GDM1 (cell line): ENCODE results near the gene GRM4.

Source experiments
- DNase-seq: peaks from one replicate; lab custom pipeline; 2025; lab: John Stamatoyannopoulos, UW

GRM4 gene

DNA sequence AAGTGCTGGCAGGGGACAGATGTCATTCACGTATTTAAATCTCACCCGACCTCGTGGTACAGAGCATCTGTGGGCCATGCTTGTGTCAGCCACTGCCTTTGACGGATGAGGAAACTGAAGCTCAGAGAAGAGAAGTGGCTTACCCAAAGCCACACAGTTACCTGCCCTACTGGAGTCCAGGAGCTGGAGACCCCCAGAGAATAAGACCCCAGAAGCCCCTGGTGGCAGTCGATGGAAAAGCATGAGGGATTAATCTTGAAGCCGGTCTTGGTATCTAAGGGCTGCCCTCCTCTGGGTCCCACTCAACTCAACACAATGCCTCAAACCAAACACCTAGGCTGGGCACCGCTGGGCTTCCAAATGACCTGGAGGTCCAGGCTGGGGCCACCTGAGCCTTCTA is 83.1 kb downstream of the GRM4 start:
- DNase-seq, result no peak

DNA sequence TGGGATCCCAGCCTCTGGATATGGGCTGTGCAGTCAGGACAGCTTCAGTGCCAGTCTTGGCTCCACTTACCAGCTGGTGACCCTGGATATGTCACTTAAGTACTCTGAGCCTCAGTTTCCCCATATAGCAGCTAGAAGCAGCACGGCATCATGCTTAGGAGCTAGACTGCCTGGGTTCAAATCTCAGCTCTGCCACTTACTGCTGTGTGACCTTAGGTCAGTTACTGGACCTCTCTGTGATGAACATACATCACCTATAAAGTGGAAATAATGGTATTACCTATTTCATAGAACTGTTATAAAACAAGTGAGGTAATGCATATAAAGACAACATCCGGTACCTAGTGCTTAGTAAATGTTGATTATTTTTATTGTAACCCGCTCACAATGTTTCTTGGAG is 83.7 kb downstream of the GRM4 start:
- DNase-seq, result no peak

- no peak for DNase-seq
These were observed 84.5 kb downstream of the GRM4 start for GRCh38 chr6:34061348-34061747.

DNA sequence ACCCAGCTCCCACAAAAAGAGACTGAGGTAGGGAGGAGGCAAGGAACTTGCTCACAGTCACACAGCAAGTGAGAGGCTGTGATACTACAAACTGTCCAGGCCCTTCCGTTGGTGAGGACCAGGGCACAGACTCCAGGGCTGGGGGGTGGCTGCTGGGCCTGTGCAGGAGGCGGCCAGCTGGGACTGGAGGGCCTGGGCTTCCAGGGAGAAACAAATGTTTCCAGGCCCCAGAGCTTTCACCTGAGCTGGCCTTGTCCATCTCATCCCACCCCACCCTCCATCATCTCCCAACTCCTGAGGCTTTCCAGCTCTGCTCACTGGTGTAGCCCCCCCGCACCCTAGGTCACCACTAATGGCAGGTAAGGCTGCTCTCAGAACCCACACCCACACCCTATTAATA is 86.0 kb downstream of the GRM4 start:
- DNase-seq, result no peak

DNA sequence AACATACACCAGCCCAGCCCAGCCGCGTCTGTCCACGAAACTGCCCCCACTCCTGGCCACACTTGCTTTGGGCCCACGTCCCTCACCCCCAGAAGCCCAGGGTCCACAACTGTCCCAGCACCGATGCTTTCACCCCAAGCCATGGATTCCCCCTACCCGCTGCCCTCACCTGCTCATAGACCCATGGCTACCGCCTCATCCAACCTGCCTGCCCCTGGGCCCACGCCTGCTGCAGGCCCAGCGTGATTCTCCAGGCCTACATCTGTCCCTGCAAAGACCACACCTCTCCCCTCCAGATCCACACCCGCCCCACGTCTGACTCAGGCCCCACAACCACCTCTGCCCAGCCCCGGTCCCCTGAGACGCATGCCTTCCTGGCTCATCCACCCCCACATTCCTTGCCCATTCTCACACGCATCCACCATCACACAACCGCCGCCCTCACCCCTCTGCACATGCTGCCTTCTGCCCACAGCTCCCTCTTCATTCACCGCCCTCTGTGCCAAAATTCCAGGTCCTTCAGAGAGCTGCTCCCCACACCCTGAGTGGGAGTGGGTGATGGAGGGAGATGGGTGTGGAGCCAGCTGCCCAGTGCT is 86.7 kb downstream of the GRM4 start:
- DNase-seq, result no peak

GRCh38 chr6:34057790-34058189 is 88.1 kb downstream of the GRM4 start:
- no peak for DNase-seq

DNA sequence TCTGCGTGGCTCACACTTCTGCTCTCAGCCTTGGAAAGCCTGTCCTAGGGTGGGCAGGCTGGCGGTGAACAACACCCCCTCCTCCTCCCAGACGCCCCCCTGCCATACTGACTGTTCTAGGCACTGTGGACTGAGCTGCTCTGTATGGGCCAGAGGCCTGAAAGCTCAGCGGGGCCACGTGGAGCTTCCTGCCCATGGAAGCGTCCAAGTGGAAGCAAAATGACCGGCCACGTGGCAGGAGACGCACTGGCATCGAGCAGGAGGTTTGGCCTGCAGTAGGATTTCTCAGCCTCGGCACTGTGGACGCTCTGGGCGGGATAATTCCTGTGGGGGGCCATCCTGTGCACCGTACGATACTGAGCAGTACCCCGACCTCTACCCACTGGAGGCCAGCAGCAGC is 88.7 kb downstream of the GRM4 start:
- no peak for DNase-seq

- no peak for DNase-seq
These were observed 89.4 kb downstream of the GRM4 start for GRCh38 chr6:34056305-34057108.

DNA sequence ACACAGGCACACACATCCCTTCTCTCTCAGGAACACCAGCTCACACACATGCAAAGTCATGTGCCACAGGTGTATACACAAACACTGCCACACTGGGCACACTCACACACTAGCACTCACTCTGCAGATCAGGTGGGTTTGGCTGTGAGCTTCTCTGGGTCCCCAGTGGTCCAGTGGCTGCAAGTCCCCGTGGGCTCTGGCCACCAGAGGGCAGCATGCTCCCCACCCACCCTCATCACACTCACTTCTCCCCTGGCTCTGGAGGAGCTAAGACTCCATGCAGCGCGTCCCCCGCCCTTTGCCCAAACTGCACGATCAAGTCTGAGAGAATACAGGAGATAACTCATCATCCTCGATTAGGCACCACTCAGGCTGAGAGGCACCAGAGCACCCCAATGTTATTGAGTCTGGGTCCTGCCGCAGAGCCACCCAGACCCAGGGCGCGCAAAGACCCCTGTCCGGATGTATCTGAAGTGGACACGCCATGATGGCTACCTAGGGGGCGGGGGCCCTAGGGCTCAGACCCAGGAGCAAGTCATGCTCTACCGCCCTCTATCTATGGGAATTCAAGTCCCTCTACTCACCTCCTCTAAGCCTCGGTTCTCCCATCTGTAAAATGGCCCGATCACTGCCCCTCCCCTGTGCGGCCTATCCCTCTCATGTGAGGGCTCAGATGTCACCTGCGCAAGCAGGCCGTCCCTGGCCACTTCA is 90.5 kb downstream of the GRM4 start:
- peak; percentile 70 for DNase-seq

DNA sequence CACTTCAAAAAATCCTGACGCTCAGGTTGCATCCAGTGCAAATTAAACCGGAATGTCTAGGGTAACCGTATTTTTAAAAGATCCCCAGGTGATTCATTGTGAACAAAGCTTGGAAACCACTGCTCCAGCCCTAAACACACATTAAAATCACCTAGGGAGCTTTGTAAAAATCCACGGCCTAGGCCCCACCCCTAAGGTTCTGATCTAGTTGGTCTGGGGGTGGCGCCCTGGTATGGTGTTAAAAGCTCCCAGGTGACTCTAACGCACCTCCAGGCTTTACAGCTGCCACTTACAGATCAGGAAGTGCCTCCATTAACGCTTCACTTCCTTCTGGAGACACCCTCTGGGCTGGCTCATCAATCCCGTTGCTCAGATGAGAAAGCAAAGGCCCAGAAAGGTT is 92.2 kb downstream of the GRM4 start:
- no peak for DNase-seq

DNA sequence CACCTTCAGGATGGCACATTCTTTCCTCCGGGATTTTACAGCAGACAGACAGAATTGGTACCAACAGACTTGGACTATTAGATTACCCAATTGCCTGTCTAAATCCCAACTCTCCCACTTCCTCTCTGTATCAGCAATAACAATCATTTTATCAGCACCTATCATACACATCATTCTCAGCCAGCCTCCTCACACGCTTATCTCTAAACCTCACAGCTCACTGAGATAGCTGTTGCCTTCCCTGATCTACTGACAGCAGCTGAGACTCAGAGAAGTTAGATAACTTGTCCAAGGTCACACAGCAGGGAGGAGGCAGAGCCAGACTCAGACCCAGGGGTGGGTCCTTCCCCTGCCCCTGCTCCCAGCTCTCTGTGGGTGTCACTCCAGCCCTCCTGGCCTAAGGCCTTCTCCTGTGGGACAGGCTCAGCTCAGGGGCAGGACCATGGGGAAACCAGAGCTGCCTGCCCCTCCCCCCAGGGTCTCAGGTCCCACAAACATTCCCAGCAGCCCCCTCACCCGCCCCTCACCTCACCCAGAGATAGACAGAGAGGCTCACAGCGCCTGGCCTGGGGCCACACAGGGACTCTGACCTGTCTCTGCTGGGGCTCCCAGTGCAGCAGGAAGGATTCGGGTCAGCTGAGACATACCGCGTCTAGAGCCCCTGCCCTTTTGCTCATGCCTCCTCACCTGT is 92.8 kb downstream of the GRM4 start:
- no peak for DNase-seq

GRCh38 chr6:34052071-34052825 is 93.6 kb downstream of the GRM4 start:
- no peak for DNase-seq

GRCh38 chr6:34051331-34051919 is 94.5 kb downstream of the GRM4 start:
- DNase-seq, result no peak

DNA sequence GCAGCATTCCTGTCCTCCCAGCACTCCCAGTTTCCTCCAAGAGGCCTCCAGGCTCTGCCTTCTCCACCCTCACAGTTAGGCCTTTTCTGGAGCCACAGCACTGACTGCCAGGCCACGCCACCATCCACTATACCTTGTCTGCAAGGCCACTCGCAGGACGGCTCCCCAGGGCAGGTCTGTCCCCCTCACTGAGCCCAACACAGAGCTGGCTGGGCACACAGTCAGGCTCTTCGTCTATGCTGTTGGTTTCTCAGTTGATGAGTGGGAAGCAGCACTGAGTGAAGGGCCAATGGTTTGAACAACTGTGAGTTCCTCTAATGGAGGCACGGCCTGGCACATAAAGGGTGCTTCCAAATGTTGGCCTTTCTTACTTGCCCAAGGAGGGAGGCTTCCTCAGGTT is 95.2 kb downstream of the GRM4 start:
- no peak for DNase-seq

DNA sequence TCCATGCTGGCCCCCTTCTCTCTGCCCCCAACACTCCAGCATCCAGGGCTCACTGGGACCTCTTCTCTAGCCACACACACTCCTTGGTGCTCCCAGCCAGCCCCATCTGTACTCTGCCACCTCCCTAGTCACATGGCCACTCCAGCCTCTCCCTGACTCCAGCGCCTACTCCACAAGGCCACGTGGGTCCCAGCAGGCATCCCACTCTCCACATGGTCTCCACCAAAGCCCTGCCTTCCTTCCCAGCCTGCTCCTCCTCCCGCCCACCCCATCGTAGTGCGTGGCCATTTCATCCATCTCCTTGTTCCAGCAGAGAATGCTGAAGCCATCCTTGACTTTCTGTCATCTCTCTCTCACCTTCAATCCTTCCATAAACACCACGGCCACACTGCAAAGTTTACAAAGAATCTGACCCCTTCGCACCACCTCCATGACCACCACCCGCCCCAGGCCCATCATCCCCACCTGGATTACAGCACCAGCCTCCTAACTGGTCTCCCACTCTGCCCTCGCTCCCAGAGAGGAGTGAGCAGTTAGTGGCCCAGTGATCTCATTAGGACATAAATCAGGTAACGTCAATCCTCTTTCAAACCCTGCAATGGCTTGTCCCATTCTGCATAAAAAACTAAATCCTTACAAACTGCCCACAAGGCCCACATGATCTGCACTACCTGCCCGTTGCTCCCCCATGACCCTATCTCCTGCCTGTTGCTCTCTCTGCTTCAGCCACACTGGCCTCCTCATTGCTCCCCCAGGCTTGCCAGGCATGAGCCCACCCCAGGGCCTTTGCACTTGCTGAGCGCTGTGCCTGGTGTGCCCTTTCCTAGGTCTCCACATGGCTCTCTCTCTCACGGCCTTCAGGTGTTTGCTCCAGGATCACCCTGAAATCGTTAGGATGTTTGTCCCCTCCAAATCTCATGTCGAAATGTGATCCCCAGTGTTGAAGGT is 96.2 kb downstream of the GRM4 start:
- no peak for DNase-seq

- DNase-seq, result no peak
These were observed 97.7 kb downstream of the GRM4 start for GRCh38 chr6:34047913-34048867.

DNA sequence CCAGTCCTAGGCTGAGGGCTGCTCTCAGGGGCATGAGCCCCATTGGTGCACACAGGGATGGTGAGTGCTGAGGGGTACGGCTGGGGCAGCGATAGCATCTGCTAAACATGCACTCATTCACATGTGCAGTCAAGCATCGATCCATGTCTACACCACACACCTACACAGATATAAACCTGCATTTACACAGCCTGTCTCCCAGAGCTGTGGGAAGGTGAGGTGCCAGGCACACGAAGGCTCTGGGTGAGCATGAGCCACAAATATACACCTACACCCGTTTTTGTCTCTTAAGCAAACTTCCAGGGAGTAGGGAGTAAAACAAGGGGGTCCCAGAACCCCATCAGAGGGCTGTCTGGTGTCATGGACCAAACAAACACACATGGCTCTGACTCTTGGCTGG is 99.3 kb downstream of the GRM4 start:
- no peak for DNase-seq

DNA sequence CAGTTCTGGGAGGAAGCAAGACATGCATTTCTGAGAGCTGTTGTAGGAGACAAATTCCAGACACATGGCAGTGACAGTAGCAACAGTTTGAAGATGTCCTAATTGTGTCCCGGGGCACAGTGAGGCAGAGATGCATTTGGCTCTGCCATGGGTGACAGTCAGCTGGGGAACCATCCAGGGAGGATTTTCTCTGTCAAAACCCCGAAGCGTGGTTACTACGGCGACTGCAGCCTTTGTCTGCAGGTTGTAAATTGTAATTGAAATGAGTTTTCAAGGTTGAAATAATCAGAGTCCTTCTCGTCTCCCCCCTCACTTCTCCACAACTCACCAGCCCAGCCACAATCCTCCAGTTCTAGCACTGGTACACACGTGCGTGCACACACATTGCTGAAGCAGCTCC is 100.1 kb downstream of the GRM4 start:
- DNase-seq, result no peak

- DNase-seq, result peak; percentile 31
These were observed 100.8 kb downstream of the GRM4 start for GRCh38 chr6:34044945-34045595.
